ENCODE measurements around the gene BAZ2B. TPM values are rescaled to one million over a fixed set of nuclear protein-coding genes. Genes with fewer than 3 reads are reported as not detected.
A peak's percentile ranks its signal among the peaks of the same experiment; 100 is the strongest.

BAZ2B gene
- 10.2 and 16.0 TPM in 2 replicates for polyA plus RNA-seq (2012; rRNA removed)
- 12.4 and 15.5 TPM in 2 replicates for polyA plus RNA-seq (2012; cell fraction: cytosol; rRNA removed)
- 13.2 and 28.2 TPM in 2 replicates for polyA plus RNA-seq (2012; cell fraction: nucleus; rRNA removed)

GRCh38 chr2:159616286-159616701, at the start of gene BAZ2B:
TSS of gene BAZ2B (minus strand) at chr2:159616548. CDS start at chr2:159478719, 137,829 bp downstream.
- no peaks in the 10 kb centered on the region for H3K9me3 ChIP-seq
- peaks cover 21% of the 10 kb centered on the region for H3F3A ChIP-seq (replicated peaks; ENCODE audit: insufficient read depth)
- peaks cover 56% of the 10 kb centered on the region for H3K79me2 ChIP-seq (ENCODE audit: insufficient read depth)
- WGBS (ENCODE audit: low lambda C conversion rate), result 0% methylated on average over 6 of the region's 6 CpGs
- TF ChIP-seq MAX (IDR thresholded peaks at IDR 0.05; ENCODE audit: low read depth) (no peak), ELF1 (IDR thresholded peaks at IDR 0.05) (no peak), ZBTB33 (IDR thresholded peaks at IDR 0.05; ENCODE audit: borderline replicate concordance, low read depth) (no peak), USF2 (IDR thresholded peaks at IDR 0.05; ENCODE audit: borderline replicate concordance, low read depth, low read length) (no peak), TAF1 (IDR thresholded peaks at IDR 0.05; ENCODE audit: borderline replicate concordance, low read depth, low read length) (peak; percentile 53; the same call in 1 of the 2 replicates), FOXM1 (IDR thresholded peaks at IDR 0.05; ENCODE audit: low read depth) (no peak)
- POLR2A ChIA-PET, result interaction anchor here (0.6 to 2.6 kb wide), 3 partner anchors 18 to 402 kb away, joined by 3 to 26 read pairs (median 5); partner anchors contain the start of gene MARCHF7
- CTCF ChIA-PET, result interaction anchor here (0.9 to 2.9 kb wide), 3 partner anchors 12 to 96 kb away, joined by 3 to 11 read pairs (median 3); partner anchors contain the start of gene MARCHF7
- peak within 1 kb of the TSS; percentile 80 to 85 for H3K4me3 ChIP-seq (ENCODE audit: low read depth in 2 of 2, low read length in 1 of 2)
- H3K9ac ChIP-seq, result peak within 1 kb of the TSS; percentile 98
- H3K9me2 ChIP-seq, result no peaks in the 10 kb centered on the region
- peak within 1 kb of the TSS; percentile 86 for H2AFZ ChIP-seq (ENCODE audit: low read depth)
- H3K36me3 ChIP-seq (replicated peaks in 1 of 2; ENCODE audit: control insufficient read depth in 1 of 2, insufficient read depth in 2 of 2, low read length in 1 of 2), result no peaks in the 10 kb centered on the region
- peak; percentile 33 for DNase-seq
- H3K4me1 ChIP-seq (ENCODE audit: control insufficient read depth in 1 of 2, insufficient read depth in 2 of 2, low read depth in 1 of 2, low read length in 1 of 2), result peaks cover 9 to 18% of the 10 kb centered on the region in 2 experiments; a peak in 2 of 4 replicates
- peak within 1 kb of the TSS; percentile 78 for H3K4me2 ChIP-seq
- no peaks in the 10 kb centered on the region for H3K27me3 ChIP-seq (ENCODE audit: insufficient read depth)
- no peaks in the 10 kb centered on the region for H4K20me1 ChIP-seq (ENCODE audit: insufficient read depth)
- peak within 1 kb of the TSS; percentile 99 for H3K27ac ChIP-seq (ENCODE audit: low read depth in 2 of 2, low read length in 1 of 2)

GRCh38 chr2:159661286-159661685, 44.9 kb upstream of the BAZ2B start:
- H2AFZ ChIP-seq (ENCODE audit: low read depth), result no peak overlapping the region
- H3K9me3 ChIP-seq, result no peaks in the 10 kb centered on the region
- no peak overlapping the region for H3K9ac ChIP-seq
- H3K36me3 ChIP-seq (replicated peaks in 1 of 2; ENCODE audit: control insufficient read depth in 1 of 2, insufficient read depth in 2 of 2, low read length in 1 of 2), result no peaks in the 10 kb centered on the region
- ChIA-PET POLR2A (no interaction called here), CTCF (no interaction called here)
- no peaks in the 10 kb centered on the region for H3K79me2 ChIP-seq (ENCODE audit: insufficient read depth)
- H4K20me1 ChIP-seq (ENCODE audit: insufficient read depth), result no peaks in the 10 kb centered on the region
- no peak overlapping the region for H3K4me3 ChIP-seq (ENCODE audit: low read depth in 2 of 2, low read length in 1 of 2)
- no peak overlapping the region for H3K4me2 ChIP-seq
- H3K27me3 ChIP-seq (ENCODE audit: insufficient read depth), result no peaks in the 10 kb centered on the region
- no peaks in the 10 kb centered on the region for H3K9me2 ChIP-seq
- DNase-seq, result no peak
- H3K4me1 ChIP-seq (ENCODE audit: control insufficient read depth in 1 of 2, insufficient read depth in 2 of 2, low read depth in 1 of 2, low read length in 1 of 2), result no peaks in the 10 kb centered on the region
- H3F3A ChIP-seq (replicated peaks; ENCODE audit: insufficient read depth), result no peaks in the 10 kb centered on the region
- no peak overlapping the region for H3K27ac ChIP-seq (ENCODE audit: low read depth in 2 of 2, low read length in 1 of 2)
- TF ChIP-seq CTCF (IDR thresholded peaks at IDR 0.05), result no peak
- no peak for TF ChIP-seq MXI1 (IDR thresholded peaks at IDR 0.05; ENCODE audit: low read depth, low read length)
- no peak for TF ChIP-seq MEF2A (IDR thresholded peaks at IDR 0.05; ENCODE audit: borderline replicate concordance, low read depth)
- no peak for TF ChIP-seq ELF1 (IDR thresholded peaks at IDR 0.05)
- TF ChIP-seq IRF3 (IDR thresholded peaks at IDR 0.05; ENCODE audit: low read depth, low read length), result no peak
- TF ChIP-seq FOXM1 (IDR thresholded peaks at IDR 0.05; ENCODE audit: low read depth), result no peak
- no peak for TF ChIP-seq REST (IDR thresholded peaks at IDR 0.05; ENCODE audit: low read depth, low read length)
- TF ChIP-seq MAX (IDR thresholded peaks at IDR 0.05; ENCODE audit: low read depth), result no peak
- TF ChIP-seq TEAD4 (IDR thresholded peaks at IDR 0.05; ENCODE audit: borderline replicate concordance, insufficient read depth), result no peak
- no peak for TF ChIP-seq EZH2phosphoT487 (IDR thresholded peaks at IDR 0.05; ENCODE audit: borderline replicate concordance, low read depth)
